HEK293 (cell line): ENCODE results near the gene NOX5.

ENCODE experiments used
- ATF2 ChIP-seq: fragments of 450-650 bp; formaldehyde crosslinking; IDR thresholded peaks from 2 replicates; pipeline ENCODE4 v1.5.1; 2016; ENCODE audit warnings: missing biosample characterization, missing genetic modification characterization, low read depth
- HOXA7 ChIP-seq: sonication (generic); formaldehyde crosslinking; IDR thresholded peaks from 2 replicates; pipeline ENCODE4 v1.8.1; 2022; ENCODE audit warnings: missing genetic modification reagents, borderline replicate concordance
- REPIN1 ChIP-seq: fragments of 450-650 bp; formaldehyde crosslinking; IDR thresholded peaks from 2 replicates; pipeline ENCODE4 v1.5.1; 2017; ENCODE audit warnings: missing biosample characterization, missing genetic modification characterization, low read depth
- SETDB1 ChIP-seq: IDR thresholded peaks from one replicate; pipeline ENCODE4 v1.6.1; 2017; ENCODE audit warnings: mild to moderate bottlenecking, low read length, moderate library complexity, mixed read lengths; ENCODE audit not compliant: insufficient read length
- ZBTB1 ChIP-seq: fragments of 450-650 bp; formaldehyde crosslinking; IDR thresholded peaks from 2 replicates; pipeline ENCODE4 v1.5.1; 2016; ENCODE audit warnings: missing biosample characterization, missing genetic modification characterization
- ZNF175 ChIP-seq: fragments of 450-650 bp; formaldehyde crosslinking; IDR thresholded peaks from 2 replicates; pipeline ENCODE4 v1.5.1; 2016; ENCODE audit warnings: missing biosample characterization, missing genetic modification characterization
- ZNF510 ChIP-seq: fragments of 450-650 bp; formaldehyde crosslinking; IDR thresholded peaks from 2 replicates; pipeline ENCODE4 v1.5.1; 2018; ENCODE audit warnings: mild to moderate bottlenecking, missing genetic modification characterization, missing biosample characterization; ENCODE audit not compliant: insufficient replicate concordance
- ZNF670 ChIP-seq: fragments of 450-650 bp; formaldehyde crosslinking; IDR thresholded peaks from 2 replicates; pipeline ENCODE4 v1.5.1; 2016; ENCODE audit warnings: missing biosample characterization, missing genetic modification characterization, low read depth
- ZNF785 ChIP-seq: fragments of 450-650 bp; formaldehyde crosslinking; IDR thresholded peaks from 2 replicates; pipeline ENCODE4 v1.5.1; 2016; ENCODE audit warnings: missing biosample characterization, missing genetic modification characterization
- TF ChIP-seq, protein P1 (sequence below): fragments of 450-650 bp; formaldehyde crosslinking; IDR thresholded peaks from 2 replicates; pipeline ENCODE4 v1.5.1; 2016; ENCODE audit warnings: missing biosample characterization, missing genetic modification characterization
- TF ChIP-seq, protein P2 (sequence below): IDR thresholded peaks from 2 replicates; pipeline ENCODE4 v1.6.1; 2011; ENCODE audit warnings: mild to moderate bottlenecking, low read depth, low read length, borderline replicate concordance
- TF ChIP-seq, protein P3 (sequence below): sonication (generic); formaldehyde crosslinking; IDR thresholded peaks from 2 replicates; pipeline ENCODE4 v1.8.1; 2022; ENCODE audit warnings: mild to moderate bottlenecking, moderate library complexity, missing genetic modification reagents

DNA sequence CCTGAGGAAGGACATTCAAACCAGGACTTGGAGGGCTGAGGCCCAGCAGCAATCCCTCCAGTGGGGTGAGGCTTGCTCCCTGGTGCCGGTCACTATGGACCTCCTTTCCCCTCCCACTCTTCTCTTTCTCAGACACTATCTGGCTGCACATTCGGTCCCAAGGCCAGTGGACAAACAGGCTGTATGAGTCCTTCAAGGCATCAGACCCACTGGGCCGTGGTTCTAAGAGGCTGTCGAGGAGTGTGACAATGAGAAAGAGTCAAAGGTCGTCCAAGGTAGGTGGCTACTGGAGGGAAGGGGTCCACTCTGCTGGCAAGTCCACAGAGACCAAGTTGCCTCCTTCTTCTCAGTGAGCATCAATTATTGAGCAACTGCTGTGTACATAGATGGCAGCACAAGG lies 28.0 kb downstream of the NOX5 start:
- TF ChIP-seq, protein P1, sequence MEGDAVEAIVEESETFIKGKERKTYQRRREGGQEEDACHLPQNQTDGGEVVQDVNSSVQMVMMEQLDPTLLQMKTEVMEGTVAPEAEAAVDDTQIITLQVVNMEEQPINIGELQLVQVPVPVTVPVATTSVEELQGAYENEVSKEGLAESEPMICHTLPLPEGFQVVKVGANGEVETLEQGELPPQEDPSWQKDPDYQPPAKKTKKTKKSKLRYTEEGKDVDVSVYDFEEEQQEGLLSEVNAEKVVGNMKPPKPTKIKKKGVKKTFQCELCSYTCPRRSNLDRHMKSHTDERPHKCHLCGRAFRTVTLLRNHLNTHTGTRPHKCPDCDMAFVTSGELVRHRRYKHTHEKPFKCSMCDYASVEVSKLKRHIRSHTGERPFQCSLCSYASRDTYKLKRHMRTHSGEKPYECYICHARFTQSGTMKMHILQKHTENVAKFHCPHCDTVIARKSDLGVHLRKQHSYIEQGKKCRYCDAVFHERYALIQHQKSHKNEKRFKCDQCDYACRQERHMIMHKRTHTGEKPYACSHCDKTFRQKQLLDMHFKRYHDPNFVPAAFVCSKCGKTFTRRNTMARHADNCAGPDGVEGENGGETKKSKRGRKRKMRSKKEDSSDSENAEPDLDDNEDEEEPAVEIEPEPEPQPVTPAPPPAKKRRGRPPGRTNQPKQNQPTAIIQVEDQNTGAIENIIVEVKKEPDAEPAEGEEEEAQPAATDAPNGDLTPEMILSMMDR = no peak
- TF ChIP-seq, protein P2, sequence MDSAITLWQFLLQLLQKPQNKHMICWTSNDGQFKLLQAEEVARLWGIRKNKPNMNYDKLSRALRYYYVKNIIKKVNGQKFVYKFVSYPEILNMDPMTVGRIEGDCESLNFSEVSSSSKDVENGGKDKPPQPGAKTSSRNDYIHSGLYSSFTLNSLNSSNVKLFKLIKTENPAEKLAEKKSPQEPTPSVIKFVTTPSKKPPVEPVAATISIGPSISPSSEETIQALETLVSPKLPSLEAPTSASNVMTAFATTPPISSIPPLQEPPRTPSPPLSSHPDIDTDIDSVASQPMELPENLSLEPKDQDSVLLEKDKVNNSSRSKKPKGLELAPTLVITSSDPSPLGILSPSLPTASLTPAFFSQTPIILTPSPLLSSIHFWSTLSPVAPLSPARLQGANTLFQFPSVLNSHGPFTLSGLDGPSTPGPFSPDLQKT = no peak
- TF ChIP-seq ZNF510 (tag by site-specific recombination) = no peak
- no peak for TF ChIP-seq ZNF785 (tag by site-specific recombination)
- TF ChIP-seq, protein P3, sequence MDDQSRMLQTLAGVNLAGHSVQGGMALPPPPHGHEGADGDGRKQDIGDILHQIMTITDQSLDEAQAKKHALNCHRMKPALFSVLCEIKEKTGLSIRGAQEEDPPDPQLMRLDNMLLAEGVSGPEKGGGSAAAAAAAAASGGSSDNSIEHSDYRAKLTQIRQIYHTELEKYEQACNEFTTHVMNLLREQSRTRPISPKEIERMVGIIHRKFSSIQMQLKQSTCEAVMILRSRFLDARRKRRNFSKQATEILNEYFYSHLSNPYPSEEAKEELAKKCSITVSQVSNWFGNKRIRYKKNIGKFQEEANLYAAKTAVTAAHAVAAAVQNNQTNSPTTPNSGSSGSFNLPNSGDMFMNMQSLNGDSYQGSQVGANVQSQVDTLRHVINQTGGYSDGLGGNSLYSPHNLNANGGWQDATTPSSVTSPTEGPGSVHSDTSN (CRISPR knock-in tag) = no peak
- TF ChIP-seq SETDB1 = no peak
- TF ChIP-seq HOXA7 (CRISPR knock-in tag) = no peak
- no peak for TF ChIP-seq ZBTB1 (tag by site-specific recombination)
- no peak for TF ChIP-seq ZNF175 (tag by site-specific recombination)
- TF ChIP-seq ZNF670 (tag by site-specific recombination) = no peak
- no peak for TF ChIP-seq REPIN1 (tag by site-specific recombination)
- TF ChIP-seq ATF2 (tag by site-specific recombination) = no peak
